Spleen (tissue), 11 donors: ENCODE results near the gene LNX1. TPM values are rescaled to one million over a fixed set of nuclear protein-coding genes. Genes with fewer than 3 reads are reported as not detected.

Experiments used
- DNase-seq: peaks from one replicate; pipeline ENCODE4 v3.0.0-alpha.2; 2020
- H3K27ac ChIP-seq, 8 donors: fragments of 200-600 bp; sonication (generic) in 7 of 8; 1 replicate in 4 of 8; 2 replicates in 4 of 8; pipeline versions ENCODE4 v1.5.0 to v1.8.0; 2016 to 2021; ENCODE audit warnings: inconsistent platforms in 4 of 8, mild to moderate bottlenecking in 4 of 8, moderate library complexity in 1 of 8
- H3K27me3 ChIP-seq, 7 donors: fragments of 200-600 bp; sonication (generic) in 6 of 7; replicated peaks in 1 of 7; 1 replicate in 4 of 7; 2 replicates in 3 of 7; pipeline versions ENCODE4 v1.5.0 to v1.8.0; 2016 to 2021; ENCODE audit warnings: inconsistent platforms in 3 of 7, mild to moderate bottlenecking in 1 of 7
- H3K36me3 ChIP-seq, 6 donors: fragments of 200-600 bp; sonication (generic) in 5 of 6; 1 replicate in 4 of 6; 2 replicates in 2 of 6; pipeline versions ENCODE4 v1.5.0 to v1.8.0; 2016 to 2021; ENCODE audit warnings: inconsistent platforms in 2 of 6
- H3K4me1 ChIP-seq, 6 donors: fragments of 200-600 bp; sonication (generic) in 5 of 6; 1 replicate in 3 of 6; 2 replicates in 3 of 6; pipeline versions ENCODE4 v1.5.0 to v1.8.0; 2016 to 2021; ENCODE audit warnings: inconsistent platforms in 3 of 6
- H3K4me3 ChIP-seq, 8 donors: fragments of 200-600 bp; sonication (generic) in 7 of 8; 1 replicate in 4 of 8; 2 replicates in 4 of 8; pipeline versions ENCODE4 v1.5.0 to v1.8.0; 2016 to 2021; ENCODE audit warnings: inconsistent platforms in 4 of 8, mild to moderate bottlenecking in 4 of 8, moderate library complexity in 2 of 8
- H3K9me3 ChIP-seq, 8 donors: fragments of 200-600 bp; sonication (generic) in 7 of 8; 1 replicate in 4 of 8; 2 replicates in 4 of 8; pipeline versions ENCODE4 v1.5.0 to v1.8.0; 2016 to 2021; ENCODE audit warnings: inconsistent platforms in 4 of 8
- CTCF ChIP-seq, 11 experiments: fragments of 200-600 bp in 7 of 11; fragments of 450-650 bp in 4 of 11; sonication (generic) in 4 of 11; IDR thresholded peaks in 8 of 11; conservative IDR thresholded peaks in 3 of 11; 1 replicate in 7 of 11; 2 replicates in 4 of 11; pipeline versions ENCODE4 v1.4.0 to v1.8.0; 2016 to 2021; ENCODE audit warnings: antibody characterized with exemption in 11 of 11, inconsistent platforms in 4 of 11, mild to moderate bottlenecking in 1 of 11
- POLR2A ChIP-seq, 3 donors: fragments of 450-650 bp; IDR thresholded peaks; one replicate each; pipeline ENCODE4 v1.5.1; 2017; ENCODE audit warnings: antibody characterized with exemption in 3 of 3, mild to moderate bottlenecking in 1 of 3
- POLR2AphosphoS5 ChIP-seq, 3 donors: sonication (generic); formaldehyde crosslinking; IDR thresholded peaks; one replicate each; pipeline ENCODE4 v1.5.1; 2017; ENCODE audit warnings: antibody characterized with exemption in 3 of 3
- WGBS, 5 donors: extraction: QIAGEN DNeasy Blood & Tissue Kit in 3 of 5; methylation state at CpG; one replicate each; pipeline versions ENCODE4 v1.1.5 to v1.1.7; 2013 to 2018; 5-methylcytosine and 5-hydroxymethylcytosine counted together
- intact Hi-C: fragments of 100-400 bp; cut with DNase I; formaldehyde crosslinking; loops from one replicate; pipeline ENCODE4 v1.15.0; 2023; ENCODE audit warnings: low total_unique reads
- polyA plus RNA-seq, 3 donors: library from polyadenylated mRNA; stranded (reverse); fragments of 200-250 nt; gene quantifications; one replicate each; pipeline ENCODE4 v1.2.1, GENCODE V29; 2013
- total RNA-seq, 7 donors: library from RNA; depleted of rRNA in 3 of 7; stranded (reverse); fragments of >200 nt in 3 of 7; fragmentation: NEBNext Ultra II Directional in 4 of 7; extraction: Animal tissue kit (Norgen Biotek cat#: 25700) in 4 of 7; gene quantifications; one replicate each; pipeline versions ENCODE4 v1.1.0 to v1.2.1, GENCODE V29; 2016 to 2021
- donor health status: healthy with polysubstance abuse.
- donor health status: DM: no; HTN: no; CAD: no; lungs with moderate emphysema.
- donor health status: DM: no; HTN: no; CAD: no.
- donor health status: Bipolar disorder and iron deficiency.
- donor health status: healthy.
- donor health status: DM: no; HTN: no; CAD: no.
- donor health status: DM: yes; HTN: yes; CAD: no.

LNX1 gene
- total and polyA plus RNA-seq, 10 donors: 0.08 to 0.20 (median 0.13) TPM; not detected in 5

- H3K4me1 ChIP-seq: no peaks in the 10 kb centered on the region
- no peaks in the 10 kb centered on the region for H3K36me3 ChIP-seq
- no peak for TF ChIP-seq CTCF (IDR thresholded peaks at IDR 0.05 in 8 of 11, conservative IDR thresholded peaks at IDR 0.05 in 3 of 11)
- TF ChIP-seq POLR2A (IDR thresholded peaks at IDR 0.05): no peak
- no peak for TF ChIP-seq POLR2AphosphoS5 (IDR thresholded peaks at IDR 0.05)
- DNase-seq: no peak
- whole genome bisulfite sequencing, 5 donors: 85 to 94% (median 87%) methylated on average over 3 of the region's 3 CpGs
- peaks cover 0 to 9% (median 0%) of the 10 kb centered on the region in 8 donors for H3K9me3 ChIP-seq
- H3K4me3 ChIP-seq: no peak overlapping the region
- no peaks in the 10 kb centered on the region for H3K27me3 ChIP-seq
- intact Hi-C loops: no loop called here
- no peak overlapping the region for H3K27ac ChIP-seq
Measured at GRCh38 chr4:53548662-53549061, 42.6 kb downstream of the LNX1 start.

- H3K9me3 ChIP-seq: peaks cover 0 to 9% (median 0%) of the 10 kb centered on the region in 8 donors
- TF ChIP-seq POLR2AphosphoS5 (IDR thresholded peaks at IDR 0.05) (no peak), CTCF (IDR thresholded peaks at IDR 0.05 in 8 of 11, conservative IDR thresholded peaks at IDR 0.05 in 3 of 11) (no peak), POLR2A (IDR thresholded peaks at IDR 0.05) (no peak)
- intact Hi-C loops: no loop called here
- no peaks in the 10 kb centered on the region for H3K27me3 ChIP-seq
- WGBS, 5 donors: 18 to 34% (median 32%) methylated on average over 2 of the region's 2 CpGs
- DNase-seq: no peak
- no peak overlapping the region for H3K4me3 ChIP-seq
- H3K27ac ChIP-seq: no peak overlapping the region
- H3K4me1 ChIP-seq: no peaks in the 10 kb centered on the region
- H3K36me3 ChIP-seq: no peaks in the 10 kb centered on the region
Measured at GRCh38 chr4:53547983-53548382, 43.3 kb downstream of the LNX1 start.

GRCh38 chr4:53545942-53546581 lies 45.2 kb downstream of the LNX1 start:
- TF ChIP-seq CTCF (IDR thresholded peaks at IDR 0.05 in 8 of 11, conservative IDR thresholded peaks at IDR 0.05 in 3 of 11) (no peak), POLR2AphosphoS5 (IDR thresholded peaks at IDR 0.05) (no peak), POLR2A (IDR thresholded peaks at IDR 0.05) (no peak)
- H3K9me3 ChIP-seq: peaks cover 0 to 6% (median 0%) of the 10 kb centered on the region in 8 donors
- H3K4me1 ChIP-seq: no peaks in the 10 kb centered on the region
- no peaks in the 10 kb centered on the region for H3K36me3 ChIP-seq
- intact Hi-C loops: no loop called here
- 81 to 91% (median 87%) methylated on average over 3 of the region's 3 CpGs for WGBS, 5 donors
- no peak for DNase-seq
- H3K27me3 ChIP-seq: no peaks in the 10 kb centered on the region
- H3K4me3 ChIP-seq: no peak overlapping the region
- no peak overlapping the region for H3K27ac ChIP-seq

GRCh38 chr4:53545273-53545672 lies 46.0 kb downstream of the LNX1 start:
- Histone ChIP-seq H3K9me3 (peaks cover 0 to 6% (median 0%) of the 10 kb centered on the region in 8 donors), H3K27me3 (no peaks in the 10 kb centered on the region), H3K4me1 (no peaks in the 10 kb centered on the region), H3K36me3 (no peaks in the 10 kb centered on the region), H3K27ac (no peak overlapping the region), H3K4me3 (no peak overlapping the region)
- intact Hi-C loops: no loop called here
- WGBS, 5 donors: 80 to 97% (median 87%) methylated on average over 1 of the region's 1 CpG
- no peak for DNase-seq
- no peak for TF ChIP-seq POLR2A (IDR thresholded peaks at IDR 0.05)
- no peak for TF ChIP-seq POLR2AphosphoS5 (IDR thresholded peaks at IDR 0.05)
- TF ChIP-seq CTCF (IDR thresholded peaks at IDR 0.05 in 8 of 11, conservative IDR thresholded peaks at IDR 0.05 in 3 of 11): no peak
